BJ (cell line): ENCODE measurements around the gene PEX19. TPM values are rescaled to one million over a fixed set of nuclear protein-coding genes. Genes with fewer than 3 reads are reported as not detected.
A peak's percentile ranks its signal among the peaks of the same experiment; 100 is the strongest.

Experiments
- CTCF ChIA-PET: fragments of 350-600 bp; formaldehyde crosslinking; extraction: SDS; loops from one replicate; lab custom pipeline; 2021; ENCODE audit warnings: antibody characterized with exemption, inconsistent platforms; lab: Yijun Ruan, JAX
- POLR2A ChIA-PET: fragments of 300-600 bp; sonication (Branson Sonifier 250); formaldehyde crosslinking; extraction: SDS; loops from one replicate; lab custom pipeline; 2021; ENCODE audit warnings: antibody characterized with exemption; lab: Charles Lee
- DNase-seq: peaks from one replicate; pipeline ENCODE4 v3.0.0-alpha.2; 2011; ENCODE audit warnings: low read depth
- H3K27me3 ChIP-seq: 2 replicates; pipeline ENCODE4 v1.6.0; 2011; ENCODE audit warnings: low read length; ENCODE audit not compliant: control insufficient read depth, insufficient read depth
- H3K36me3 ChIP-seq: 2 replicates; pipeline ENCODE4 v1.5.1; 2011; ENCODE audit warnings: low read length; ENCODE audit not compliant: control insufficient read depth, insufficient read depth
- H3K4me3 ChIP-seq: 2 replicates; pipeline ENCODE4 v1.5.1; 2011; ENCODE audit warnings: low read depth, mild to moderate bottlenecking, control low read depth, low read length
- CTCF ChIP-seq: IDR thresholded peaks from 2 replicates; pipeline ENCODE4 v1.5.1; 2011; ENCODE audit warnings: low read depth, mild to moderate bottlenecking, control low read depth, inconsistent platforms, low read length, moderate library complexity; ENCODE audit not compliant: insufficient read depth
- polyA minus RNA-seq: library from RNA; depleted of rRNA, polyadenylated mRNA; stranded (reverse); fragments of >200 nt; gene quantifications from 2 replicates; pipeline ENCODE4 v1.2.3, GENCODE V29; 2011; rRNA and poly(A)+ RNA removed
- polyA plus RNA-seq: library from polyadenylated mRNA; depleted of rRNA; stranded (reverse); fragments of >200 nt; gene quantifications from 2 replicates; pipeline ENCODE4 v1.2.3, GENCODE V29; 2011; rRNA removed

PEX19 gene
- polyA plus RNA-seq (52.6 and 69.1 TPM in 2 replicates), polyA minus RNA-seq (22.1 and 30.3 TPM in 2 replicates)

- peak within 1 kb of the TSS; percentile 87 for H3K4me3 ChIP-seq
- peak; percentile 60 for DNase-seq
- ChIA-PET POLR2A (interaction anchor here (0.6 kb wide), 1 partner anchor 25 kb away, joined by 8 read pairs; no protein-coding TSS in a partner anchor), CTCF (interaction anchor here (0.8 to 2.5 kb wide), 11 partner anchors 8 to 199 kb away, joined by 3 to 11 read pairs (median 5); no protein-coding TSS in a partner anchor)
- no peaks in the 10 kb centered on the region for H3K27me3 ChIP-seq
- no peak for TF ChIP-seq CTCF
- H3K36me3 ChIP-seq = peaks cover 10% of the 10 kb centered on the region
Measured at GRCh38 chr1:160284782-160285344, at the start of gene PEX19. PEX19 (minus strand) TSS chr1:160285133; CDS start chr1:160285124, 9 bp downstream.

GRCh38 chr1:160332516-160332915 is 47.6 kb upstream of the PEX19 start:
- POLR2A ChIA-PET = no interaction called here

DNA sequence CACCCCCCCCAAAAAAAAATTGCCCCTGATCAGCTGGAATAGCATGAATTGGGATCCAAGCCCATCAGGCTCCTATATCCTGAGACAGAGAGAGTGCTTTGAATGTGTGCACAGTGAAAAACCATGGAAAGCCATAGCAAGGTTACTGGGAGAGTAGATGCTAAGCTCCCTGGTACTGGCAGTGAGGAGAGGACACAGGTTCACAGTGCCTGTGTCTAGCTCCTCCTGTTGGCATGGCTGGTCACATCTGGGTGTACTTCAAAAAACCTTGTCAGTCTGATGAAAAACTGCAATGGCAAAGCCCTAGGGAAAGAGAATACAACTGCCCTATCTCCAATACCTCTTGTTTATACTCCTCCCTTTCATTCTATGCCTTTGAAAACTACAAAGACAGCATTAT is 45.2 kb upstream of the PEX19 start:
- ChIA-PET POLR2A (no interaction called here), CTCF (interaction anchor here (1.3 to 4.3 kb wide), 3 partner anchors 11 to 38 kb away, joined by 3 to 18 read pairs (median 7); no protein-coding TSS in a partner anchor)
- no peak for DNase-seq
- no peak for TF ChIP-seq CTCF
- H3K4me3 ChIP-seq = no peak overlapping the region
- H3K27me3 ChIP-seq = no peaks in the 10 kb centered on the region
- H3K36me3 ChIP-seq = peaks cover 35% of the 10 kb centered on the region

More at GRCh38 chr1:160332516-160332915, 47.6 kb upstream of the PEX19 start:
- Histone ChIP-seq H3K36me3 (peaks cover 26% of the 10 kb centered on the region), H3K4me3 (no peak overlapping the region), H3K27me3 (no peaks in the 10 kb centered on the region)
- TF ChIP-seq CTCF = no peak
- CTCF ChIA-PET = interaction anchor here (0.6 to 3.2 kb wide), 2 partner anchors 18 to 41 kb away, joined by 3 to 17 read pairs; no protein-coding TSS in a partner anchor
- no peak for DNase-seq

- peaks cover 34% of the 10 kb centered on the region for H3K36me3 ChIP-seq
- H3K27me3 ChIP-seq = no peaks in the 10 kb centered on the region
- no peak for TF ChIP-seq CTCF
- no peak overlapping the region for H3K4me3 ChIP-seq
- CTCF ChIA-PET = interaction anchor here (1.1 to 4.3 kb wide), 2 partner anchors 12 to 36 kb away, joined by 4 to 18 read pairs; no protein-coding TSS in a partner anchor
- no peak for DNase-seq
- POLR2A ChIA-PET = no interaction called here
Measured at GRCh38 chr1:160328184-160328583, 43.3 kb upstream of the PEX19 start.

GRCh38 chr1:160326418-160326817 is 41.5 kb upstream of the PEX19 start:
- TF ChIP-seq CTCF = no peak

More at GRCh38 chr1:160326418-160326817, 41.5 kb upstream of the PEX19 start:
- ChIA-PET CTCF (no interaction called here), POLR2A (no interaction called here)
- DNase-seq = no peak
- peaks cover 27% of the 10 kb centered on the region for H3K36me3 ChIP-seq
- H3K27me3 ChIP-seq = no peaks in the 10 kb centered on the region
- no peak overlapping the region for H3K4me3 ChIP-seq
